GM12878 (cell line): ENCODE results near the gene MEG3. TPM values are rescaled to one million over a fixed set of nuclear protein-coding genes. Genes with fewer than 3 reads are reported as not detected.

Experiments
- BCLAF1 ChIP-seq: fragments of 450-650 bp; IDR thresholded peaks from 2 replicates; pipeline ENCODE4 v1.6.1; 2017; ENCODE audit warnings: antibody characterized with exemption, mild to moderate bottlenecking, moderate library complexity
- CTCF ChIP-seq, 3 experiments: IDR thresholded peaks in 2 of 3; conservative IDR thresholded peaks in 1 of 3; 2 replicates each; pipeline ENCODE4 v1.5.1; 2011; ENCODE audit warnings: low read depth in 3 of 3, low read length in 3 of 3, mild to moderate bottlenecking in 3 of 3, control low read depth in 2 of 3, moderate library complexity in 2 of 3, inconsistent platforms in 1 of 3, mixed read lengths in 1 of 3; ENCODE audit not compliant: control insufficient read depth in 2 of 3, insufficient read depth in 1 of 3; ENCODE audit errors: extremely low read depth in 1 of 3
- GATAD2B ChIP-seq: fragments of 450-650 bp; conservative IDR thresholded peaks from 2 replicates; pipeline ENCODE4 v1.6.1; 2017; ENCODE audit warnings: low read depth, mild to moderate bottlenecking, moderate library complexity
- HDAC6 ChIP-seq: fragments of 200-600 bp; sonication (generic); IDR thresholded peaks from one replicate; pipeline ENCODE4 v1.8.0; 2017; ENCODE audit warnings: antibody characterized with exemption; ENCODE audit not compliant: unreplicated experiment
- IKZF1 ChIP-seq: fragments of 450-650 bp; conservative IDR thresholded peaks from 2 replicates; pipeline ENCODE4 v1.6.1; 2017; ENCODE audit warnings: antibody characterized with exemption, mild to moderate bottlenecking
- MAX ChIP-seq: IDR thresholded peaks from 2 replicates; pipeline ENCODE4 v1.6.1; 2012; ENCODE audit warnings: low read depth, low read length, improper control_type of control experiment
- NKRF ChIP-seq: fragments of 450-650 bp; conservative IDR thresholded peaks from 2 replicates; pipeline ENCODE4 v1.6.1; 2017; ENCODE audit warnings: mild to moderate bottlenecking, moderate library complexity
- PML ChIP-seq: IDR thresholded peaks from 2 replicates; pipeline ENCODE4 v1.6.1; 2012; ENCODE audit warnings: low read length, inconsistent platforms
- SMAD5 ChIP-seq: IDR thresholded peaks from 2 replicates; pipeline ENCODE4 v1.6.1; 2016; ENCODE audit warnings: antibody characterized with exemption, low read depth
- SMARCA5 ChIP-seq: fragments of 450-650 bp; IDR thresholded peaks from 2 replicates; pipeline ENCODE4 v1.6.1; 2017; ENCODE audit warnings: mild to moderate bottlenecking
- WRNIP1 ChIP-seq: IDR thresholded peaks from 2 replicates; pipeline ENCODE4 v1.6.1; 2011; ENCODE audit warnings: low read depth, low read length, improper control_type of control experiment, borderline replicate concordance
- polyA plus RNA-seq, 11 experiments: library from polyadenylated mRNA; depleted of rRNA in 4 of 11; unstranded in 6 of 11; stranded (reverse) in 5 of 11; fragments of >200 nt; fragmentation: Nextera tagmentation in 4 of 11; fragmentation: Illumina TruSeq in 1 of 11; extraction: Ambion mirVana in 4 of 11; extraction: Trizol in 1 of 11; gene quantifications; 1 replicate in 1 of 11; 2 replicates in 10 of 11; pipeline versions ENCODE4 v1.2.1 to v1.2.3, GENCODE V29; 2011 to 2016; ENCODE audit warnings: inconsistent platforms in 2 of 11, missing spikeins in 2 of 11, low read depth in 1 of 11
- total RNA-seq, 4 experiments: library from RNA; depleted of rRNA in 3 of 4; stranded (reverse); fragments of >200 nt in 3 of 4; fragmentation: Illumina TruSeq in 1 of 4; extraction: Trizol in 1 of 4; gene quantifications; 2 replicates each; pipeline versions ENCODE4 v1.2.1 to v1.2.3, GENCODE V29; 2013 to 2021

MEG3 gene
- total and polyA plus RNA-seq, 10 of the 15 experiments (the other 5 are each of a cell fraction or from before 2014, with no cell fraction given), result 0.03 to 2.9 (median 0.95) TPM; not detected in 7

GRCh38 chr14:100898935-100899883 lies 73.3 kb downstream of the MEG3 start (continued):
- TF ChIP-seq BCLAF1, result no peak
- TF ChIP-seq MAX, result no peak
- TF ChIP-seq GATAD2B, result no peak
- TF ChIP-seq SMARCA5, result no peak
- no peak for TF ChIP-seq SMAD5
- no peak for TF ChIP-seq IKZF1
- TF ChIP-seq CTCF (IDR thresholded peaks at IDR 0.05 in 2 of 3, conservative IDR thresholded peaks at IDR 0.05 in 1 of 3; ENCODE audit: control insufficient read depth in 2 of 3, extremely low read depth in 1 of 3, insufficient read depth in 1 of 3, low read depth in 3 of 3, low read length in 3 of 3), result no peak
- no peak for TF ChIP-seq HDAC6
- TF ChIP-seq PML, result no peak
- TF ChIP-seq WRNIP1, result no peak
- TF ChIP-seq NKRF, result no peak
